Stimulated activated CD8-positive, alpha-beta memory T cell treated with anti-CD3 and anti-CD28 coated beads, Interleukin-7, amount 100 ng/mL, for 1 hour (primary cell): ENCODE results near the gene ALKBH3.

ENCODE experiments used
- DNase-seq, 2 donors: peaks; one replicate each; pipeline ENCODE4 v3.0.0-alpha.2; 2020; ENCODE audit warnings: low read depth in 2 of 2

Gene ALKBH3

GRCh38 chr11:43880640-43881159 lies at the start of gene ALKBH3:
ALKBH3 (plus strand) TSS chr11:43880831; CDS start chr11:43882653, 1,822 bp downstream.
- peak; percentile 76 to 86 for DNase-seq

- DNase-seq: peak in 1 of 2 donors; percentile 13
These were observed 49.6 kb upstream of the ALKBH3 start for GRCh38 chr11:43830928-43831440.

- no peak for DNase-seq
These were observed 48.1 kb upstream of the ALKBH3 start for GRCh38 chr11:43832536-43832935.

- no peak for DNase-seq
These were observed 47.0 kb upstream of the ALKBH3 start for GRCh38 chr11:43833657-43834073.

- DNase-seq: no peak
These were observed 46.3 kb upstream of the ALKBH3 start for GRCh38 chr11:43834286-43834685.

- DNase-seq: no peak
These were observed 45.5 kb upstream of the ALKBH3 start for GRCh38 chr11:43835104-43835503.

GRCh38 chr11:43837879-43838278 lies 42.8 kb upstream of the ALKBH3 start:
- no peak for DNase-seq

GRCh38 chr11:43842021-43842420 lies 38.6 kb upstream of the ALKBH3 start:
- DNase-seq: no peak

- DNase-seq: no peak
These were observed 34.8 kb upstream of the ALKBH3 start for GRCh38 chr11:43845816-43846215.

GRCh38 chr11:43852057-43852636 lies 28.5 kb upstream of the ALKBH3 start:
- peak; percentile 16 to 26 for DNase-seq

GRCh38 chr11:43853781-43854180 lies 26.9 kb upstream of the ALKBH3 start:
- no peak for DNase-seq

GRCh38 chr11:43856993-43857392 lies 23.6 kb upstream of the ALKBH3 start:
- no peak for DNase-seq

GRCh38 chr11:43861141-43861540 lies 19.5 kb upstream of the ALKBH3 start:
- DNase-seq: no peak

GRCh38 chr11:43866520-43866919 lies 14.1 kb upstream of the ALKBH3 start:
- no peak for DNase-seq

- no peak for DNase-seq
These were observed 13.7 kb upstream of the ALKBH3 start for GRCh38 chr11:43866969-43867368.

GRCh38 chr11:43868852-43869567 lies 11.6 kb upstream of the ALKBH3 start:
- DNase-seq: peak in 1 of 2 donors; percentile 9

GRCh38 chr11:43871051-43871450 lies 9.6 kb upstream of the ALKBH3 start:
- DNase-seq: no peak

- no peak for DNase-seq
These were observed 7.6 kb upstream of the ALKBH3 start for GRCh38 chr11:43872995-43873394.

GRCh38 chr11:43874078-43874477 lies 6.6 kb upstream of the ALKBH3 start:
- DNase-seq: no peak

- no peak for DNase-seq
These were observed 5.9 kb upstream of the ALKBH3 start for GRCh38 chr11:43874738-43875137.

- DNase-seq: no peak
These were observed 617 bp upstream of the ALKBH3 start for GRCh38 chr11:43879789-43880639.

GRCh38 chr11:43892851-43893250 lies 12.2 kb downstream of the ALKBH3 start:
- DNase-seq: no peak
